C4-2B (cell line): Measurements from ENCODE around the gene CEP131.

Experiments
- CTCF ChIP-seq: fragments of 450-650 bp; conservative IDR thresholded peaks from 2 replicates; pipeline ENCODE4 v1.5.1; 2017; ENCODE audit warnings: mild to moderate bottlenecking
- ZFX ChIP-seq: fragments of 450-650 bp; IDR thresholded peaks from 2 replicates; pipeline ENCODE4 v1.6.1; 2017

- TF ChIP-seq CTCF (no peak), ZFX (no peak)
Measured at GRCh38 chr17:81247339-81247990, 24.7 kb upstream of the CEP131 start.
